ENCODE results near the gene MELK.

DNA sequence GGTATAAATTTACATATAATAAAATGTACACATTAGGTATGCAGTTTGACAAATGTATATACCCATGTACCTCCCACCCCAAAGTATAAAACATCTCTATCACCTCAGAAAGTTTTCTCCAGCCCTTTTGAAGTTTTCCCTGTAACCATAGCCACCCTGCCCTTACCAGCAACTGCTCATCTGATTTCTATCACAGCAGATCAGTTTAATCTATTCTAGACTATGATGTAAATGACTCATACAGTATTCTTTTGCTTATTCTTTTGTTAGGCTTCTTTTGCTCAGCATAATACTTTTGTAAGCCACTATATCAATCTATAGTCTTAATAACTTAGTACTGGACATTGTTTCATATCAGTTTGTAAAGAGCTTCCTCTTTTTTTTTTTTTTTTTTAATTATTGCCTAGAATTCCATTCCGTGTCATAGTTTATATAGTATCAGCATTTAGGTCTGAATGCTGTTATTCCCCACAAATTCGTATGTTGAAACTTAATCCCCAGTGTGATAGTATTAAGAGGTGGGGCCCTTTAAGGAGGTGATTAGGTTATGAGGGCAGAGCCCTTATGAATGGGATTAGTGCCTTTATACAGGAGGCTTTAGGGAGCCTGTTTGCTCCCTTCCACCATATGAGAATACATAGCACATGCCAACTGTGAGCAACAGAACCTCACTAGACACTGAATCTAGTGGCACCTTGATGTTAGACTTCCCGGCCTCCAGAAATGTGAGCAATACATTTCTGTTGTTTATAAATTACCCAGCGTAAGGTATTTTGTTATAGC lies 20.3 kb downstream of the MELK start:
- TF ChIP-seq, protein P1, sequence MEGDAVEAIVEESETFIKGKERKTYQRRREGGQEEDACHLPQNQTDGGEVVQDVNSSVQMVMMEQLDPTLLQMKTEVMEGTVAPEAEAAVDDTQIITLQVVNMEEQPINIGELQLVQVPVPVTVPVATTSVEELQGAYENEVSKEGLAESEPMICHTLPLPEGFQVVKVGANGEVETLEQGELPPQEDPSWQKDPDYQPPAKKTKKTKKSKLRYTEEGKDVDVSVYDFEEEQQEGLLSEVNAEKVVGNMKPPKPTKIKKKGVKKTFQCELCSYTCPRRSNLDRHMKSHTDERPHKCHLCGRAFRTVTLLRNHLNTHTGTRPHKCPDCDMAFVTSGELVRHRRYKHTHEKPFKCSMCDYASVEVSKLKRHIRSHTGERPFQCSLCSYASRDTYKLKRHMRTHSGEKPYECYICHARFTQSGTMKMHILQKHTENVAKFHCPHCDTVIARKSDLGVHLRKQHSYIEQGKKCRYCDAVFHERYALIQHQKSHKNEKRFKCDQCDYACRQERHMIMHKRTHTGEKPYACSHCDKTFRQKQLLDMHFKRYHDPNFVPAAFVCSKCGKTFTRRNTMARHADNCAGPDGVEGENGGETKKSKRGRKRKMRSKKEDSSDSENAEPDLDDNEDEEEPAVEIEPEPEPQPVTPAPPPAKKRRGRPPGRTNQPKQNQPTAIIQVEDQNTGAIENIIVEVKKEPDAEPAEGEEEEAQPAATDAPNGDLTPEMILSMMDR (IDR thresholded peaks at IDR 0.05) = no peak
- TF ChIP-seq POLR2A (IDR thresholded peaks at IDR 0.05) = no peak

Measured in gastroesophageal sphincter (tissue), 3 donors.